ENCODE measurements around the gene C5orf58. TPM values are rescaled to one million over a fixed set of nuclear protein-coding genes. Genes with fewer than 3 reads are reported as not detected.

The C5orf58 gene
- total RNA-seq, 1 donor from 2014 or later, result not detected

- H3K4me3 Mint-ChIP-seq (ENCODE audit: unreplicated experiment), result no peak overlapping the region
- TF ChIP-seq EZH2 (IDR thresholded peaks at IDR 0.05; ENCODE audit: insufficient read depth, low read length) (no peak), CTCF (IDR thresholded peaks at IDR 0.05; ENCODE audit: insufficient read depth, low read depth, low read length) (no peak)
- H3K9me3 Mint-ChIP-seq (ENCODE audit: unreplicated experiment), result peaks cover 3% of the 10 kb centered on the region
- Histone ChIP-seq H3K9ac (ENCODE audit: low read length) (no peak overlapping the region), H3K4me1 (ENCODE audit: insufficient read depth, low read length) (no peaks in the 10 kb centered on the region), H3K4me2 (ENCODE audit: low read length) (no peak overlapping the region), H3K4me3 (ENCODE audit: insufficient read depth, low read depth, low read length) (no peak overlapping the region), H3K36me3 (ENCODE audit: insufficient read depth, low read length) (no peaks in the 10 kb centered on the region), H3K9me3 (ENCODE audit: insufficient read depth, low read depth, low read length) (no peaks in the 10 kb centered on the region), H4K20me1 (ENCODE audit: insufficient read depth, low read length) (no peaks in the 10 kb centered on the region), H2AFZ (ENCODE audit: low read depth, low read length) (no peak overlapping the region), H3K79me2 (ENCODE audit: insufficient read depth, low read length) (no peaks in the 10 kb centered on the region), H3K27me3 (ENCODE audit: insufficient read depth, low read length) (no peaks in the 10 kb centered on the region), H3K27ac (ENCODE audit: low read depth, low read length) (no peak overlapping the region)
- no peak overlapping the region for H3K27ac Mint-ChIP-seq (ENCODE audit: unreplicated experiment)
- H3K27me3 Mint-ChIP-seq (ENCODE audit: low read depth, unreplicated experiment), result peaks cover 29% of the 10 kb centered on the region
- FAIRE-seq, result no peak
- H3K4me1 Mint-ChIP-seq (ENCODE audit: low read depth, unreplicated experiment), result no peaks in the 10 kb centered on the region
- no peak for DNase-seq (ENCODE audit: low read depth)
- H3K36me3 Mint-ChIP-seq (ENCODE audit: low read depth, unreplicated experiment), result no peaks in the 10 kb centered on the region
Measured at GRCh38 chr5:170184737-170185136, 48.0 kb upstream of the C5orf58 start.

GRCh38 chr5:170186156-170186555, 46.6 kb upstream of the C5orf58 start:
- H3K27ac ChIP-seq (ENCODE audit: low read depth, low read length), result no peak overlapping the region
- Mint-ChIP-seq H3K9me3 (ENCODE audit: unreplicated experiment) (peaks cover 3% of the 10 kb centered on the region), H3K4me3 (ENCODE audit: unreplicated experiment) (no peak overlapping the region), H3K27ac (ENCODE audit: unreplicated experiment) (no peak overlapping the region), H3K4me1 (ENCODE audit: low read depth, unreplicated experiment) (no peaks in the 10 kb centered on the region), H3K36me3 (ENCODE audit: low read depth, unreplicated experiment) (no peaks in the 10 kb centered on the region), H3K27me3 (ENCODE audit: low read depth, unreplicated experiment) (peaks cover 29% of the 10 kb centered on the region)
- no peaks in the 10 kb centered on the region for H3K36me3 ChIP-seq (ENCODE audit: insufficient read depth, low read length)
- FAIRE-seq (no peak), DNase-seq (ENCODE audit: low read depth) (no peak)
- H4K20me1 ChIP-seq (ENCODE audit: insufficient read depth, low read length), result no peaks in the 10 kb centered on the region
- no peaks in the 10 kb centered on the region for H3K9me3 ChIP-seq (ENCODE audit: insufficient read depth, low read depth, low read length)
- no peak overlapping the region for H2AFZ ChIP-seq (ENCODE audit: low read depth, low read length)
- H3K4me1 ChIP-seq (ENCODE audit: insufficient read depth, low read length), result no peaks in the 10 kb centered on the region
- TF ChIP-seq CTCF (IDR thresholded peaks at IDR 0.05; ENCODE audit: insufficient read depth, low read depth, low read length) (no peak), EZH2 (IDR thresholded peaks at IDR 0.05; ENCODE audit: insufficient read depth, low read length) (no peak)
- H3K4me2 ChIP-seq (ENCODE audit: low read length), result no peak overlapping the region
- no peak overlapping the region for H3K4me3 ChIP-seq (ENCODE audit: insufficient read depth, low read depth, low read length)
- no peaks in the 10 kb centered on the region for H3K27me3 ChIP-seq (ENCODE audit: insufficient read depth, low read length)
- no peaks in the 10 kb centered on the region for H3K79me2 ChIP-seq (ENCODE audit: insufficient read depth, low read length)
- no peak overlapping the region for H3K9ac ChIP-seq (ENCODE audit: low read length)

- H3K36me3 Mint-ChIP-seq (ENCODE audit: low read depth, unreplicated experiment), result no peaks in the 10 kb centered on the region
- H3K9ac ChIP-seq (ENCODE audit: low read length), result no peak overlapping the region
- TF ChIP-seq EZH2 (IDR thresholded peaks at IDR 0.05; ENCODE audit: insufficient read depth, low read length) (no peak), CTCF (IDR thresholded peaks at IDR 0.05; ENCODE audit: insufficient read depth, low read depth, low read length) (no peak)
- no peaks in the 10 kb centered on the region for H3K9me3 ChIP-seq (ENCODE audit: insufficient read depth, low read depth, low read length)
- no peaks in the 10 kb centered on the region for H3K79me2 ChIP-seq (ENCODE audit: insufficient read depth, low read length)
- H3K4me1 ChIP-seq (ENCODE audit: insufficient read depth, low read length), result no peaks in the 10 kb centered on the region
- H4K20me1 ChIP-seq (ENCODE audit: insufficient read depth, low read length), result no peaks in the 10 kb centered on the region
- no peak overlapping the region for H3K4me2 ChIP-seq (ENCODE audit: low read length)
- H3K27me3 Mint-ChIP-seq (ENCODE audit: low read depth, unreplicated experiment), result peaks cover 25% of the 10 kb centered on the region
- H3K4me3 ChIP-seq (ENCODE audit: insufficient read depth, low read depth, low read length), result no peak overlapping the region
- H3K9me3 Mint-ChIP-seq (ENCODE audit: unreplicated experiment), result peaks cover 3% of the 10 kb centered on the region
- H3K27me3 ChIP-seq (ENCODE audit: insufficient read depth, low read length), result peaks cover under 1% of the 10 kb centered on the region
- no peak overlapping the region for H3K4me3 Mint-ChIP-seq (ENCODE audit: unreplicated experiment)
- no peaks in the 10 kb centered on the region for H3K4me1 Mint-ChIP-seq (ENCODE audit: low read depth, unreplicated experiment)
- no peak for FAIRE-seq
- no peak overlapping the region for H3K27ac ChIP-seq (ENCODE audit: low read depth, low read length)
- no peak for DNase-seq (ENCODE audit: low read depth)
- no peak overlapping the region for H2AFZ ChIP-seq (ENCODE audit: low read depth, low read length)
- no peak overlapping the region for H3K27ac Mint-ChIP-seq (ENCODE audit: unreplicated experiment)
- H3K36me3 ChIP-seq (ENCODE audit: insufficient read depth, low read length), result no peaks in the 10 kb centered on the region
Measured at GRCh38 chr5:170186856-170187255, 45.9 kb upstream of the C5orf58 start.
